ENCODE data around the gene PRSS35.
"Not testable (repeated sequence)": the region's sequence is repeated elsewhere in the genome, so short reads cannot be mapped to it uniquely, and the experiment has no call there.

Gene PRSS35, protein sequence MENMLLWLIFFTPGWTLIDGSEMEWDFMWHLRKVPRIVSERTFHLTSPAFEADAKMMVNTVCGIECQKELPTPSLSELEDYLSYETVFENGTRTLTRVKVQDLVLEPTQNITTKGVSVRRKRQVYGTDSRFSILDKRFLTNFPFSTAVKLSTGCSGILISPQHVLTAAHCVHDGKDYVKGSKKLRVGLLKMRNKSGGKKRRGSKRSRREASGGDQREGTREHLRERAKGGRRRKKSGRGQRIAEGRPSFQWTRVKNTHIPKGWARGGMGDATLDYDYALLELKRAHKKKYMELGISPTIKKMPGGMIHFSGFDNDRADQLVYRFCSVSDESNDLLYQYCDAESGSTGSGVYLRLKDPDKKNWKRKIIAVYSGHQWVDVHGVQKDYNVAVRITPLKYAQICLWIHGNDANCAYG

DNA sequence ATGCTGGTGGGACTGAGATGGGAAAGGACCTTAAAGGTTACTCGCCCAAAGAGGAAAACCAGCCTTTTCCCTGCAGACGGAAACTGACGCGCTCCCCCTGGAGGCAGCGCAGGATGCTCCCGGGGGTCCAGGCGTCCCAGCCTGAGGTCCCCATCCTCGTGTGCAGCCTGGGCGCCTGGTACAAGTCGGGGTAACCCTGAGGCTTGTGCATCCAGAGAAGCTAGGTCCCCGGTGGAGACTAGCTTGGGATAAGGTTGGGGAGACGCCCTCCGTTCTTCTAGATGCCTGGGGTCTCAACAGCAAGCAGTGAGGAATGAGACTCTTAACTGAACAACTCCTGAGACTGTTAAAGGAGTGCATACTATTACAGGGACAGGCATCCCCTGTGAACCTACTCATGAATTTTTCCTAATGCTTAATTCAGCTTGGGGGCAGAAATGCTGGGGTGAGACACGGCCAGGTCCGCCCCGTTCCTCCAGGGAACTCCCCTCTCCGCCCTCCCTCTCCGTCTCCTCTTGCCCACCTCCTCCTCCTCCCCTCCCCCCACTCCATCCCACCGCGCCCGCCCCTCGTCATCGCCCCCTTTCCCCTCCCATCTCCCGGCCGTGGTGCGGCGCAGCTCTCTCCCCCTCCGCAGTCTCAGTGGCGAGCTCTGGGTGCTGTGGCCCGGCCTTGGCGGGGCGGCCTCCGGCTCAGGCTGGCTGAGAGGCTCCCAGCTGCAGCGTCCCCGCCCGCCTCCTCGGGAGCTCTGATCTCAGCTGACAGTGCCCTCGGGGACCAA lies at the start of gene PRSS35:
Gene PRSS35 (plus strand): TSS at position 634 of the 781 bp plus-strand sequence. CDS start 10,908 bp downstream, outside the sequence.
- DNase-seq, result no peak

DNA sequence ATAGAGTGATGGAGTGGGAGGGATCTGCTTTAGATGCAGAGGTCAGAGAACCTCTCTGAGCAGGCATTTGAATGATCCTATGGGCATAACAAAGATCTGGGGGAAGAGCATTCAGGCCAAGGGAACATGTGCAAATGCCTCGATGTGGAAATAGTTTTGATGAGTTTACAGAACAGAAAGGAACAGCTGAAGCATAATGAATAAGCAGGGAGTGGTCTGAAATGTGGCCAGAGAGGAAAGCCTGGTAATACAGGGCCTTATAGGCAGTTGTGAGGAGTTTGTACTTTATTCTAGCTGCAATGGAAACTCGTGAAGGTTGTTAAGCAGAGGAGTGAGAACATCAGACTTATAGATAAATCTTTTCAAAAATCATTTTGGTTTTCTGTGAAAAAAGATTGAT lies 48.4 kb upstream of the PRSS35 start:
- no peak for DNase-seq

DNA sequence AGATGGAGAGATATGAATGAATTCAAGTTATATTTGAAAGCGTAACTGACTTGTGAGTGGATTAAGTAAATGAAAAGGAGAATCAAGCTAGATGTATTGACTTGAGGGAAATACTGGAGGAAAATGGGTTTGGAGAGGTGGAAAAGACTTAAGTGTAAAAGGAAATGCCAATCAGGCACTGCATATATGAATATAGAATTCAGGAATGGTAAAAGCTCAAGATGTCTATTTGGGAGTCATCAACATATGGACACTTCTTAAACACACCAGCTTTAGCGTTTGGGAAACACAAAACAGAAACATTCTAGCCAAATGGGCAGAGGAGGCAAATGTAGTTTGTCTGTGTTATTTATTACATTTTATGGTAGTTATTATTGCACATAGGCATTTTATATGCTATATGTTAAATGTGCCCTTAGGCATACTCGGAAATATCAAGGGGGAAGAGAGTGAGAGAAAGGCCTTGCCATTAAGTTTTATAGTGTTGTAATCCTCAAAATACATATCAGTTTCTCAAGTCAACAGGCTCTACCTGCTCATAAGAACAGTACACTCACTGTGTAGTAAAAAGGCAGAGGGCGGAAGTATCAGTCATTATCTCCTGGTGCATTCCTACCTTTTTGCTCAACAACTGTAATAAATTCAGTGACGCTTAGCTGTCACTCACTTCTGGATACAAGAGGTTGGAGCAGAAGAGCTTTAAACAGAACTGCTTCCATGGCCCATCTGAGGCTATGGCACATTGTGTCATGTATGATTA lies 47.8 kb upstream of the PRSS35 start:
- DNase-seq, result no peak

DNA sequence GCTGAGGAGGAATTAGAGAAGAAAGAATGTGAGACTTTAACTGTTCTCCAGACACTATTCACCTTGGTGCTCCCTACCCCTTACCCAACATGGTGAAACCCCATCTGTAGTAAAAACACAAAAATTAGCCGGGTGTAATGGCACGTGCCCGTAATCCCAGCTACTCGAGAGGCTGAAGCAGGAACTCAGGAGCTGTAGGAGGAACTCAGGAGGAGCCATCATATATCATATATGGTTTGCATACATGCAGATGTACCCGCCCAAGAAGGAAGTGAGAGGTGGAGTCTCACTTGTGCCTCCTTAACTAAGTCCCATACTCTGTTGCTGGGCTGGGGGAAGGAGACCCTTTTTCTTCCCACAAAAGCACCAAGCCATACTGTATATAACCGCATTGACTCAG lies 46.0 kb upstream of the PRSS35 start:
- DNase-seq, result no peak

DNA sequence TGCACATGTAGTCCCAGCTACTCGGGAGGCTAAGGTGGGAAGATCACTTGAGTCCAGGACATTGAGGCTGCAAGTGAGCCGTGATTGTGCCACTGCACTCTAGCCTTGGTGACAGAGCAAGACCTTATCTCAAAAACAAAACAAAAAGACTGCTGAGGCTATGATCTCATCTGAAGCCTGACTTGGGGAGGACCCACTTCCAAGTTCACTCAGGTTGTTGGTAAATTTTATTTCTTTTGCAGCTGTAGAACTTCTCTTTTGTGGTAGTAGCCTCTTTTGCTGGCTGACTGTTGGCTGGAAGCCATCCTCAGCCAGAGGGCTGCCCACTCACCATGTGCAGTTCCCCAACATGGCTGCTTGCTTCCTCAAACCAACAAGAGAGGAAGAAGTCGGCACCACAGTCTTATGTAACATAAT lies 44.7 kb upstream of the PRSS35 start:
- peak; percentile 85 for DNase-seq

DNA sequence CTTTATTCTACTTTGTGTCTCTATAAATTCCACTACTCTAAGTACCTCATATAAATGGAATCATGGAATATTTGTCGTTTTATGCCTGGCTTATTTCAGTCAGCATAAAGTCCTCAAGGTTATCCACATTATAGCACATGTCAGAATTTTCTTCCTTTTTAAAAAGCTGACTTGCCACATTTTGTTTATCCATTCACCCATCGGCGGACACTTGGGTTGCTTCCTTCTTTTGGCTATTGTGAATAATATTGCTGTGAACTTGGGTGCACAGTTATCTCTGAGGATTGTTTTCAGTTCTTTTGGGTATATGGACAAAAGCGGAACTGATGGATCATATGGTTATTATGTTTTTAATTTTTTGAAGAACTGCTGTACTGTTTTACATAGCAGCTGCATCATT lies 42.3 kb upstream of the PRSS35 start:
- no peak for DNase-seq

DNA sequence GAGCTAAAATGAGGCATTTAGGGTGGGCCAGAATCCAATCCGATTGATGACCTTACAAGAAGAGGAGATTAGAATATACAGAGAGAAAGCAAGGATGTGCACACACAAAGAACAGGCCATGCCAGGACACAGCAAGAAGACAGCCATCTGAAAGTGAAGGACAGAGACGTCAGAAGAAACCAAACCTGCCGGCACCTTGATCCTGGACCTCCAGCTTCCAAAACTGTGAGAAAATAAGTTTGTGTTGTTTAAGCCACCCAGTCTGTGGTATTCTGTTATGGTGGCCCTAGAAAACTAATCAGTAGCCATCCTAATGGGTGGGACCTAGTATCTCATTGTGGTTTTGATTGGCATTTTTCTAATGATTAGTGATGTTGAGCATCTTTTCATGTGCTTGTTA lies 41.7 kb upstream of the PRSS35 start:
- DNase-seq, result no peak

DNA sequence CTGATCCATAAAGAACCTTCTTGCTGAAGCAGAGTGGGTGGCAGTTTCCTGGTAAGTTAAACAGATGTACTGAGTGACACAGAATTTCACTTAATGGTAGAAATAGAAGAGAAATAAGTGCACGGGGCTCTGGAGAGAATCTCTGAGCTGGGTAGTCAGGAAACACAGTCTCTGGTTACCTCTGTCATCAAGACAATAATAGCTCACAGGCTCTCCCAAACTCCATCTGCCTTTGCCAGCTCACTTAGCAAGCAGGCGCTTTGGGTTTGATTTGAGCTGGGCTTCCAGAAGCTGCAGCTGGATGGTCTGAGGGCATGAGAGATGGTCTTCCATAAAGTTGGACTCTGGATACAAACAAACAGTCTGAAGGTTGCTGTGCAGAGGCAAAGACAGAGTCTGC lies 39.6 kb upstream of the PRSS35 start:
- DNase-seq, result no peak

DNA sequence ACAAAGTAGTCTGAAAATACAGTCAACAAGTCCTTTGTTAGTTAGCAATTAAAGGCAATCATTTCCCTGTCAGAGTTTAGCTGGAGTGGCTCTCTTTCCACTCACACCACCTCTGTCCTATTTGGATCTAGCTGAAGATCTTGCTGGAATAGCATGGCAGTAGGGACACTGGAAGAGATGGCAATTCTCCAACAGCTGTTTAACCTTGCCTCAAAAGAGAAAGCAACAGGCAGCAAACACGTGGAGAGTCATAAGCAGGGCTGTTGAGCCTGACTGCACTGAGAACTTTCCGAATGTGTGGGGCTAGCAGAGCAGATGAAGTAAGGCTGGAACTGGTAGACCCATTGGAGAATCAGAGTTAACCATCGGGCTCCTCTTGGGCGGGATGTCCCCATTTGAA lies 38.0 kb upstream of the PRSS35 start:
- no peak for DNase-seq

DNA sequence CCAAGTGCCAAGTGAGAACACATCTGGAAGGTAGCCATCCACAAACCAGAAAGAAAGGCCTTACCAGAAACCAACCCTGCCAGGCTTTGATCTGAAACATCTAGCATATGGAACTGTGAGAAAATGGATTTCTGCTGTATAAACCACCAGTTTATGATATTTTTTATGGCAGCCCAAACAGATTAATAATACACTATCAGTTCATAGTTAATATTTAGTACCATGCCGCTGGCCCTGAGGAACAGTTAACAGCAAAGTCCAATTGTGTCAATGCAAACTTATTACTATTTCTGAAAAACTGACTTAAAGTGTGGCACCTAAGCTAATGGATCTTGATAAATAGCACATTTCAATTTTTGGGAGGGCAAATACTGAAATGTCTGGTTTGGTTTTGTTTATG lies 35.4 kb upstream of the PRSS35 start:
- no peak for DNase-seq

DNA sequence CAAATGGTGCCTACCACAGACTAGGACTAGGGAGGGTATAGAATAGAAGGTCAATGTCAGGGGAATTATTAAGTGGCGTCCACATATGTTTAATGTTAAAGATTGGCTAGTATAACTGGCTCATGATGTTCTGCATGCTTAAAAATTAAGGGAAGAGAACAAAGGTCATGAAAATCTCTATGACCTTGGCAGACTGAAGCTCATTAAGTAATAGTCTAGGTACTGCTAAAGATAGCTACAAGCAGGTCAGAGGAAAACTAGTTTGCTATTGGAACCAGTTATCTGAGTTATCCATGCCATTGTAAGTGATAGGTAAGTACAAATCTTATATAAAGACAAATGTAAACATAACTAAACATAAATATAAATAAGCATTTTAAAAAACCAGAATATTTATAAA lies 32.9 kb upstream of the PRSS35 start:
- DNase-seq, result no peak

DNA sequence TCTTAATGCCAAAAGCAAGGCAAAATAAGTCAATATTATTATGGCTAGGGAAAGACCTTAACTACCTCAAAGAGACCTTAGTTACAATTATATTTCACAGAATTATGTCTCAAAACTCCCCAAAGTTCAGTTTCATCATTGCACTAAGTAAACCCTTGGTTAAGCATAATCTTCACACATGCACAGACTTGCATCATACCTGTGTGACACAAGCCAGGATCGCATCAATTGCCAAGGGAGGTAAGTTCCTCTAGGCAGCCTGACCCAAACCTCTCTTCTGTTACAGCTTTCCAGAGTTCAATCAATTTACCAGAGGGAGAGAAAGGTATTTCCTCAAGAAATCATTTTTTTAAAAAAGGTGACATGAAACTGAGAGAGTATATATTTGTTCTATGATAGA lies 31.9 kb upstream of the PRSS35 start:
- DNase-seq, result no peak

DNA sequence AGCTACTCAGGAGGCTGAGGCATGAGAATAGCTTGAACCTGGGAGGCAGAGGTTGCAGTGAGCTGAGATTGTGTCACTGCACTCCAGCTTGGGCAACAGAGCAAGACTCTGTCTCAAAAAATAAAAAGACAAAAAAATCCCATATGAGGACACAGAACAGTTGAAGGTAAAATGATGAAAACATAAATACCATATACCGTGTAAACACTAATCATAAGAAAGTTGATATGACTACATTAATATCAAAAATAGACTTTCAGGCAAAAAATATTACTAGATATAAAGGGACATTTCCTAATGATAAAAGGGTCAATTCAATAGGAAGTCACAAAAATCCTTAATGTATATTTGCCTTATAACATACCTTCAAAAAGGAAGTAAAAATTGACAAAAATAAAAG lies 30.4 kb upstream of the PRSS35 start:
- DNase-seq, result not testable (repeated sequence)

DNA sequence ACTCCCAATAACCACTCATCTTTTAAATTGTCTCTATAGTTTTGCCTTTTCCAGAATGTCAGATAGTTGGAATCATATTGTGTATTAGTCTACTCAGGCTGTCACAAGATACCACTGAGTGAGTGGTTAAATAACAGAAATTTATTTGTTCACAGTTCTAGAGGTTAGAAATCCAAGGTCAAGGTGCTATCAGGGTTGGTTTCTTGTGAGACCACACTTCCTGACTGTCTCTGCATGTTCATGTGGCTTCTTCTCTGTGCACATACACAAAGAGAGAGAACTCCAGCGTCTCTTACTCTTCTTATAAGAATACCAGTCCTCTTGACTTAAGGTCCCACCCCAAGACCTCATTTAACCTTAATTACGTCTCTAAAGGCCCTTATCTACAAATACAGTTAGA lies 23.9 kb upstream of the PRSS35 start:
- no peak for DNase-seq

DNA sequence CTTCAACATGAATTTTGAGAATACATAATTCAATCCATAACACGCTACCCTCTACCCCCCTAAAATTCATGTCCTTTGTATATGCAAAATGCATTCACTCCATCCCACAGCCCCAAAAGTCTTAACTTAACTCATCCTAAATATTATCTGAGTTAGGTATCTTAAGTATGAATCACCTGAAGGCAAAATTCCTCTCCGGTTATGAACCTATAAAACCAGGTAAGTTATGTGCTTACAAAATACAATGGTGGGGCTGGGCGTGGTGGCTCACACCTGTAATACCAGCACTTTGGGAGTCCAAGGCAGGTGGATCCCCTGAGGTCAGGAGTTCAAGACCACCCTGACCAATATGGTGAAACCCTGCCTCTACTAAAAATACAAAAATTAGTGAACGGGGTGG lies 23.5 kb upstream of the PRSS35 start:
- no peak for DNase-seq

DNA sequence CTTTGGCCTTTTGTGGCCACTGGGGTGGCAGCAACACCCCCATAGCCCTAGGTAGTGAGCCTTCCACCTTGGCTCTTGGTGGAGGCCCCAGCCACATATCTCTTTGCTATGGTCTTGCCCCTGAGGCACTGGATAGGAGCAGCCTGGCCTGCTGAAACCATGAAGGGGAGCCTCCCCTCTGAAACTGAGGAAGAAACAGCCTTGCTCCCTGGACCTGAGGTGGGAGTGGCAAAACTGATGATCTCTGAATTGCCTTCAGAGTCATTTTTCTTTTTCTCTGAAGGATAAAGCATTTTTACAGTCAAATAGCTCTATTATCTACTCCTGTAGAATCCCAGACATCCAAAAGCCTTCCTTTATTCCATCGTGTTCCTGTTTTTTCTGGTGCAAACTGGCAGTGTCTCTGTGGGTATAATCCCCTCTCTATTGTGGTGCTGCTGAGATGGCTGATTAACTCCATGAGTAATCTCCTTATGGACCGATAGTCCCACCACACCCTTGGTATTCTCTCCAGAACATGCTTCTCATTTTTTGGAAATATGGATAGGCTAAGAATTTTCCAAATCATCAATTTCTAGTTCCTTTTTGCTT lies 22.0 kb upstream of the PRSS35 start:
- DNase-seq, result no peak

DNA sequence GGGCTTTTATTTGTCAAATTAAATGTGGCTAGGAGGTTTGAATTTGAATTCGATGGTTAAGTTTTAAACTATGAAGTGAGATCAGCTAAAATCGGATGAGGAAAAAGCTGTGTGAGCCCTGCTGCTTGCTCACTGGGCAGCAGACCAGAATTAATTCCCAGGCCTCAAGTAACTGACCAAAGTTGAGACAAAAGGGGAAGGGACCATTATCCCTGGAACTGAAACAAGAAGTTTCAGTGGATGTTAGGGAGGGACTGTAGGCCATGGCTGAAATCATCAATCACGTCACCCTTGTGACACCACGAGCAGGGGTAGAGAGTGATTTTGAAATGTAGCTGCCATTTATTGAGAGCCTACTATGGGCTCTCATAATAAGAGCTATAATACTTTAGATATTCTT lies 7.0 kb upstream of the PRSS35 start:
- no peak for DNase-seq

DNA sequence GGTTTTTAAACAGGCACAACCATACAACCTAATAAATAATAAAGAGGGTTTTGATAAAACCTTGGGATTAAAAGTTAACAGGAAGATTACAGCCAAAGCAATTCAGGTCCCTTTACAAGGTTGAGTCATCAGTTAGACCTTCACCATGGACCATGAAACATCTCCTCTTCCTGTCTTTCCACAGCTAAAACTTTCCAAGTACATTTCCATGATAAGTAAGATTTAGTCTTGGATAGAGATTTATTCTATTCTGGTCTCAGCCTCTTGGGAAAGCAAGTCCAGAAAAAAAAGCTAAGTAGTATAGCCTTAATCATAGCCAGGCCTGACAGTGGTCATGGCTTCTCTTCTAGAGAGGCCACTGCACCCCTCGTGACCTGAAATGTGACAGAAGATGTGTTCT lies 2.9 kb upstream of the PRSS35 start:
- DNase-seq, result no peak

DNA sequence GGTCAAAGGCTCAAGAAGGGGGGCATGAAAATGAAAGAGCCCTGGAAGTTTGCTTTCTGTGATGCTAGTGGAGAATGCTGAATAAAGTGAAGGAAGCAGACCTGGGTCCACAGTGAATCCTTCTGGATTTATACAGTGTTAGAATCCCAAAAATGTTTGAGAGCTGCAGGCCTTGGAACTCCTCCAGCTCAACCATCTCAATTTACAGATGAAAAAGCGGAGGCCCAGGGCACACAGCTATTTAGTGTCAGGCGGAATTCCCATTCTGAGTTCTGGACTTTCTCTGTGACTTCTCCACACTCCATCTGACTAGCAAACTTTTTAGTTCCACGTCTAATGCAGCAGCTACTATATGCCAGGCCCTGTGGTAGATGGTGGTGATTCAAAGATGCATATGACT lies 1.5 kb upstream of the PRSS35 start:
- no peak for DNase-seq

DNA sequence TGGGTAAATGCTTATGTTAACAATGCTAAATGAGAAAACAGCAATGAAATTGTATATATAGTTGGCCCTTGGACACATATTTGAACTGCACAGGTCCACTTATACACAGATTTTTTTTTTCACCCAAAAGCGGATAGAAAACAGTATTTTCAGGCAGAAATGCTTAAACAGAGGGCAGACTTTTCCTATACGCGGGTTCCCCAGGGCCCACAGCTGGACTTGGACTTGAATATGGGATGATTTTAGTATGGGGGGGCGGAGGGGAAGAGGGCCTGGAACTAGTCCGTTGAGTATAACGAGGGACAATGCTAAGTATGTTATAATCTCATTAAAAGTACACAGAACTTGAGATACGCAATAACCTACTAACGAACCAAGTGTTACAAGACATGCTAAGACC lies 1.1 kb upstream of the PRSS35 start:
- DNase-seq, result no peak

DNA sequence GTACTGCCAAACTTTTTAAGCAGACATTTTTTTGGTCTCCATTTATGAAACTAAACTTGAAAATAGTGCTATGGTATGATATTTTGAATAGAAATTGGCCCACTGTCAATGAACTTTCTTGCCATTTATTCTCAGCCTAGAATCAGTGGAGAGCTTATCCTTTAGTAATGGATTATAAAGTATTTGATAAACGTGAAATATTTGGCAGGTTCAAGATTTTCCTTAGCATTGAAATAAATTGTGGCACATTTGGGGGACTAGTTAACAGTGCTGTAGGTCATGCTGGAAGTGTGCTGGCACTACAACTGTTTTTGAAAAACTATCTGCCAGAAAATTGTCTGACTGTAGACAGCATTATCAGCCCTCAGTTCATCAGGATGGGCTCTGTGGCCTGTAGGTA lies 2.1 kb downstream of the PRSS35 start:
- DNase-seq, result no peak

DNA sequence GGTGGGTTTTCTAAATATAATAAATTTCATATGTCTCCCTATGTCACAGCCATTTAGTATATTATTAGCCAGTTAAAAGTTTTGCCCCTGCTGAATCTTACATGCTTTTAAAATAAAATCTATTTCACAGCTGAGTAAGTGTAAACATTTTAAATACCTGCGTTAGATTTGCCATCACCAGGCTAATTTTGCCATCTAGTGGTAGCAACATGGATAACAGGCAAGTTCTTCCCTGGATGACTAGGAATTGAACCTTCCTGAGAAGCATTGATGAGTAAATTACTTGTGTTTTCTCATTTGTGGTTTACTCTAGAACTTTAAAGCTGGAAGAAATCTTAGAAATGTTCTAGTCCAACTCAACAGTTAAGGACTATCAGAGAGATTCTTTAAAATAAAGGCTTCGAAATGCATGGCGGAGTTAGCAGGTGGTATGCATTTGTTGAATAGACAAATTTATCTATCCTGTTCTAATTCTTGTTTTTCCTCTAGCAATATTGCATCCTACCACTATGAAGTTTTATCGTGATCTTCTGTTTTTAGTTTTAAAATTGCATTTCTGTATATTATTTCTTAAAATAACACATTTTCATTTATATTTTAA lies 2.6 kb downstream of the PRSS35 start:
- DNase-seq, result no peak

DNA sequence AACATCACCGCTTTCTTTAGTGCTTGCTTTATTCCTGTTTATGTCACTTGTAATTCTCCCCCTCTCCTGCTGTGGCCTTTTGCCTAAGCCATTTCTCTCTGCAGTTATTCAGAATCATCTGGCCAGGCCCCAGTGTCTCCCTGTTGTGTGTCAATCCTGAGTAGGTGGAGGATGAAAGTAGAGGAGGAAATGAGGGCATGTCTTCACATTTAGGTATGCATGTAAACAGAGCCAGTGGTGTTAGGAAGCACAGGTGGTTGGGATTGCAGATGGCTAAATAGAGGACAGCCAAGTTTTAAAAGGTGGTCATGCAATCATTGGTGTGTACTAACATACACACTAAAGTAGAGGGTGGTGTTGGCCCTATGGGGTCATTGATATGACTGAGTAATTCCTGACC lies 5.2 kb downstream of the PRSS35 start:
- no peak for DNase-seq
